Ovary (tissue), 3 donors: ENCODE results near the gene ZMYND11.

ENCODE experiments used
- CTCF ChIP-seq, 3 donors: fragments of 450-650 bp in 2 of 3; fragments of 200-600 bp in 1 of 3; IDR thresholded peaks; one replicate each; pipeline versions ENCODE4 v1.5.1 to v1.8.0; 2016 to 2022; ENCODE audit warnings: antibody characterized with exemption in 3 of 3, mild to moderate bottlenecking in 1 of 3
- POLR2A ChIP-seq: fragments of 450-650 bp; IDR thresholded peaks from one replicate; pipeline ENCODE4 v1.6.1; 2017; ENCODE audit warnings: antibody characterized with exemption, mild to moderate bottlenecking, moderate library complexity
- donor health status: DM: no; HTN: no; CAD: no.

DNA sequence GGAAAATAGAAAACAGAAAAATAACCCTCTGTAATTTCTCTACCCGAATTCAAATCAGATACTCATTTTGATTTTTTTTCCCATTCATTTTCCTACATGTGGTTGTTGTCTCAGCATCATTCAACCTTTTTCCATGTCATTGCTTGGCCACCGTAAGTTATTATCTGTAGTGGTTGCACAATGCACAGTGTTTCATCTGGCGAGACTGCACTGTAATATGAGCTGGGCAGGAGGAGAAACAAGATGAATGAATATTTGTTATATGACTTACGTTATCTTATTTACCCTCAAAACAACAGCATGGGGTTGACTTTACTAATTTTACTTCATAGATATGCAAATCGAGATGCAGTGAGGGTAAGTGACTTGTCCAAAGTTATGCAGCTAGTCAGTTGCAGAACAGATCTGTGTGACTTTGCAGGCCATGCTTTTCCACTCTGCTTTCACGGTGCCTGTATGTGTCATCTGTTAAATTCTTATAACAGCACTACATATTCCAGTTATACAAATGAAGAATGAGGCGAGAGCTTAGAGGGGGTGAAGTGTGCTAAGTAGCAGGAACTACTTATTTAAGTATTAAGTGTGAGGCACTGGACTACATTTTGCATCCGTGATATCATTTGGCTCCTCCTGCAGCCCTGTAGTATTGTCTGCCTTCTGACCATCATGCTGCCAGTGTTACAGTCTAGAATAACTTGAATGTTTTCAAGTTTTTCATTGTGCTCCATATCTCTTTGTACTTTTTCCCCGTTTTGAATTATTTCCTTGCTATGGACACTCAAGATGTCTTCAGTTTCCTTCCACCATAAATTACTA is 56.7 kb downstream of the ZMYND11 start:
- TF ChIP-seq CTCF (IDR thresholded peaks at IDR 0.05) (no peak), POLR2A (no peak)
